GM10266 (cell line): ENCODE results near the gene DDX31.

Experiments
- DNase-seq: peaks from one replicate; pipeline ENCODE4 v3.0.0; 2012; ENCODE audit errors: extremely low spot score
- CTCF ChIP-seq: IDR thresholded peaks from 2 replicates; pipeline ENCODE4 v1.5.1; 2012; ENCODE audit warnings: mild to moderate bottlenecking, low read depth; ENCODE audit not compliant: control insufficient read depth, insufficient read depth; ENCODE audit errors: missing control alignments

Gene DDX31

GRCh38 chr9:132545578-132545977 is 124.2 kb downstream of the DDX31 start:
- no peak for TF ChIP-seq CTCF
- no peak for DNase-seq

- no peak for DNase-seq
- no peak for TF ChIP-seq CTCF
Measured at GRCh38 chr9:132543960-132544359, 125.8 kb downstream of the DDX31 start.

GRCh38 chr9:132543251-132543650 is 126.5 kb downstream of the DDX31 start:
- no peak for TF ChIP-seq CTCF
- no peak for DNase-seq
